SHP77 treated with DMSO at 0.1 percent for 48 hours (cell line): ENCODE measurements around the gene BABAM2.
"Not testable (repeated sequence)": the region's sequence is repeated elsewhere in the genome, so short reads cannot be mapped to it uniquely, and the experiment has no call there.

Experiments
- DNase-seq: peaks from one replicate; lab custom pipeline; 2025; lab: John Stamatoyannopoulos, UW

The BABAM2 gene

GRCh38 chr2:28250006-28250405 is 359.5 kb downstream of the BABAM2 start:
- DNase-seq, result no peak

DNA sequence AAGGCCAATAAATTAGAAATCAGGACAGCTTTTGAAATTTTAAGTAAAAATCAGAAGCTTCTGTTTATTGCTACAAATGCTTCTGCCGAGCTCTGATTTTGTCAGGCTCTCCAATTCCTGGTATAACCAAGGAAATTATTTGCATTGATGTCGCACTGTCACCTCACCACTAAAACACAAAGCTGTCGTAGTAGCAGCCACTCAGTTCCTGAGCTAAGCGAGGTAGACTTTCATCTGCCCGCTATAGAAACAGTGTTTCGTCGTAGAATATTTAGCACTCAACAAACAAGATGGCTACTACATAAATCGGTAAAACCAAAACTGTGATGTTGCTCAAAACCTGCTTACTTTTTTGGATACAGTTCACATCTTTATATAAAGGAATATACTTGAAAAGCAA is 360.8 kb downstream of the BABAM2 start:
- DNase-seq, result no peak

GRCh38 chr2:28252311-28252710 is 361.8 kb downstream of the BABAM2 start:
- DNase-seq, result no peak

DNA sequence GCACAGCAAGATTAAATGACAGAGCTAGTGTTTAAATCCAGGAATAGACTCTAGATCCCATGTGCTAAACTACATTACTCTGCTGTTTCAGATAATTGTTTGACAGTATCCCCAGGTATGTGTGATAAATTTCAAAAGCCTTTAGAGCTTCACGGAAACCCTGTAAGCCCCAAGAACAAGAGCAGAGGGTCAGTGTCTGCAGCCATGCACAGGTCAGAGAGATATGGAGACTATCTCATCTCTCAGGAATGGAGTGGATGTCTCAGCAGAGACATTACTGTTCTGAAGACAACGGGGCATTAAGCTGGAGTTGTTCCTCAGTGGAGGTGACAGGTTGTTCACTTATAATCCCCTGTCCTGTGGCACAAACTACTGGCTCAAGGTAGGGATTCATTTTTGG is 363.0 kb downstream of the BABAM2 start:
- no peak for DNase-seq

DNA sequence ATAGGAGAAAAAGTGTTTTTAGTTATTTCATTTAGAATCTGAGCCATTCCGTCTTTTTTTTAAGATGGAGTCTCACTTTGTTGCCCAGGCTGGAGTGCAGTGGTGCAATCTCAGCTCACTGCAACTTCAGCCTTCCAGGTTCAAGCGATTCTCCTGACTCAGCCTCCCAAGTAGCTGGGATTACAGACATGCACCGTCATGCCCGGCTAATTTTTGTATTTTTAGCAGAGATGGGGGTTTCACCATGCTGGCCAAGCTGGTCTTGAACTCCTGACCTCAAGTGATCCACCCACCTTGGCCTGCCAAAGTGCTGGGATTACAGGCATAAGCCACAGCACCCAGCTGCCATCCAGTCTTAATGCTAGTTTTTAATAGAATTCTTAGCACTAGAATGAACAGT is 364.7 kb downstream of the BABAM2 start:
- DNase-seq, result not testable (repeated sequence)

DNA sequence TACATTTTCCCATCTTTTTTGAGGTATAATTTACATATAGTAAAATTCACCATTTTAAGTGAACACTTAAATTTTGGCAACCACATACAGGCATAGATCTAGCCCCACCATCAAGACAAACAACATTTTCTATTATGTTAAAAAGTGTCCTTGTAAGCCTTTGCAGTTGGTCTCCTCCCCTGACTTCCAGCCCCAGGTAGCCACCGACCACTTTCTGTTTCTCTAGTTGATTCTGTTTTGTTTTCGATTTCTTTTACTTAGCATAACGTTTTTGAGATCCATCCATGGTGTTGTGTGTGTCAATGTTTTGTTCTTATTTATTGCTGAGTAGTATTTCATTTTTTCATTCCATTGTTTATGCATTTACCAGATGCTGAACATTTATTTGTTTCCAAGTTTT is 366.7 kb downstream of the BABAM2 start:
- DNase-seq, result no peak

DNA sequence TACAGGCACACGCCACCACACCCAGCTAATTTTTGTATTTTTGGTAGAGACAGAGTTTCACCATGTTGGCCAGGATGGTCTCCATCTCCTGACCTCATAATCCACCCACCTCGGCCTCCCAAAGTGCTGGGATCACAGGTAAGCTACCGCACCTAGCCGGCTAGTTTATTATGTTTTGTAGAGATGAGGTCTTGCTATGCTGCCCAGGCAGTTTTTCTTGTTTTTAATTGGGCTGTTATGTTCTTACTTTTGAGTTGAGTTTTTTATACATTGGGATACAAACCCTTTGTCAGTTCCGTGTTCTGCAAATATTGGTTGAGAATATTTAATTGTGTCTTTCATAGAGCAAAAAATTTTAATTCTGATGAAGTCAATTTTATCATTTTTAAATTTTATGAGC is 368.7 kb downstream of the BABAM2 start:
- DNase-seq, result not testable (repeated sequence)

- no peak for DNase-seq
These were observed 373.2 kb downstream of the BABAM2 start for GRCh38 chr2:28263690-28264089.

DNA sequence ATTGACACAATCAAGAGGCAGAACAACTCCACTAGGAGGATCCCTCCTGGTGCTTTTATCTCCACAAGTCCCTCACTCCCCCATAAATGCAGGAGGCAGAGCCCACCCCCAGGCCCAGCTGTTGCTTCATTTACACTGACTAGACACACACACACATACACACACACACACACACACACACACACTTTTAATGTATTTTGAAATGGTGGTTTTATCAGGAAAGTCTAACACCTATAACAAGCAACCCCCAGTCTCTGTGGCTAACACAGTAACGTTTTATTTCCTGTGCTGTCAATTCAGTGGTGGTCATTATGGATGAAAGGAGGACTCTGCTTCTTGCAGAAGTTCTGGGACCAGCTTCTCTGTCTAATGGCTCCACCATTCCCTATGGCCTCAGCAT is 376.8 kb downstream of the BABAM2 start:
- no peak for DNase-seq

DNA sequence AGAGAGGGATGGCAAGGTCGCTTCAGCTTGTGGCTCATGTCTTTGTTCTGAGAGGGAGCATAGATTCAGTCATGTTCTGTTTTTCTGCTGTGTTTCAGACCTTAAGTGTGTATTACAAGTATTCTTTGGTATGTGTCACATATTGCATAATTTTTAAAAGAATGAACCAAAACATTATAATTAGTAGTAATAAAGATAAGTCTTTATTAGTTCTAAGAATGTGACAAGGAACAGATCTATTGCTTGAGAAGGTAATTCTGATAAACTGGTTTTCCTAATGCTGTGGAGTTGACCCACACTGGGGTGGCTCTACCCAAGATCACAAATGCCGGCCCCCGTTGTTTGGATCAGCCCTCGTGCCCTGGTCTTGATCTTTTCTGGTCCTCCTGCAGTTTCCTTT is 377.9 kb downstream of the BABAM2 start:
- no peak for DNase-seq

- DNase-seq, result no peak
These were observed 378.7 kb downstream of the BABAM2 start for GRCh38 chr2:28269019-28269784.

DNA sequence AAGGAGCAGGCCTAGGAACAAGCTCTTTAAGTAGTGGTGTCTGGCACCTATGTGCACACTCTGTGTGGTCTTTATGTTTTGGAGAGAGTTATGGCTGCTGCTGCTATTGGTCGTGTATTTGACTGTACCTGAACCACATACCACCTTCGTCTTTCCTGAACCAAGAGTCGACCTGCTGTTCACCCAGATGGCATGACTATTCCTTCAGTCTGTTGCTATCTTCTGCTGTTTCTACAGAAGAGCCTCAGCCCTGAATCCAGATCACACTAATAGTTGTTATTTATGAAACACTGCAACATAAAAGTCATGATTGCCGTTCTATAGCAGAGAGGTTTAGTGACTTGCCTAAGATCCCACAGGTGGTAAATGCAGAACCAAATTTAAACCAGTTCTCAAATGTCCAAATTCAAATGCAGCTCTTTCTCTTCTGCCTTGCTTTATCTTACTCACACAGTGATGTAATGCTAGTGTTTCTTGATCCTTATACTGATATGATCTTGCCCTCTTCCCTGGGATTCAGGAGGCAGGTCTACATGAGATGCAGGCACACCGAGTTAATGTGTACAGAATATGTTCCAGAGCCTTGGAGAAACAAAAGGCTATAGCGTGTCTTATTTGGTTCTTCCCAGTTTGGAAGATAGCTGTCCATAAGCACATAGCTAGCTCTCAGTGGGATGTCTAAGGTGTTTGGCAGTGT is 380.1 kb downstream of the BABAM2 start:
- DNase-seq, result no peak

DNA sequence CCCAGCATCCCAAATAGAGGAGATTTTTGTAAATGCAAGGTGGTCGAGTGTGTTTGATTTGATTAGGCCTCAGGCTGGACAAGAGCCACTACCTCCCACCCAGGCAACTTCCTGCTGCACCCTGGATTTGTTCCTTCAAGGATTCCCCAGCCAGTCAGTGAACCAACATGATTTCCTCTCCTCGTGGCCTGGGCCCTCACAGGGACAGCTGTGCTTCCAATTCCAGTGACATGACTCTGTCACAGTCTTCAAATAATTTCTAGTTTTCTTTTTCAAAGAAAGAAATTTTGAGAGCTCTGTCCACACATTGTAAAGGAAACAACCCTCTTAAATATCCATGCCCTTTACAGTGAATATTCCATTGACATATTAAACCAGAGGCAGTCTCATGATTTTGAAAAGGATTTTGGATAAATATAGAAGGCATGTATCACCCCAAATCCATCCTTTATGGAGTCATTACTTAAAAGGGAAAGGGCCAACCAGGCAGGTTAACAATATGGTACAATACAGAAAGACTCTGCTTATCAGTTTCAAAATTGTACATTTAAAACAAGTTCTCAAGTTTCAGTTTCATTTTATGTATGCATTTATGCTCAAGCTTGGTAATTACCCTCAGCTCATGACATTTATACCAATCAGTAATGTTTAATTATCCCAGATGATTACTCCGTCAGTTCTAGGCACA is 380.8 kb downstream of the BABAM2 start:
- DNase-seq, result no peak

GRCh38 chr2:28271919-28272250 is 381.4 kb downstream of the BABAM2 start:
- no peak for DNase-seq

- no peak for DNase-seq
These were observed 383.2 kb downstream of the BABAM2 start for GRCh38 chr2:28273751-28274150.

GRCh38 chr2:28274911-28275685 is 384.6 kb downstream of the BABAM2 start:
- DNase-seq, result no peak

DNA sequence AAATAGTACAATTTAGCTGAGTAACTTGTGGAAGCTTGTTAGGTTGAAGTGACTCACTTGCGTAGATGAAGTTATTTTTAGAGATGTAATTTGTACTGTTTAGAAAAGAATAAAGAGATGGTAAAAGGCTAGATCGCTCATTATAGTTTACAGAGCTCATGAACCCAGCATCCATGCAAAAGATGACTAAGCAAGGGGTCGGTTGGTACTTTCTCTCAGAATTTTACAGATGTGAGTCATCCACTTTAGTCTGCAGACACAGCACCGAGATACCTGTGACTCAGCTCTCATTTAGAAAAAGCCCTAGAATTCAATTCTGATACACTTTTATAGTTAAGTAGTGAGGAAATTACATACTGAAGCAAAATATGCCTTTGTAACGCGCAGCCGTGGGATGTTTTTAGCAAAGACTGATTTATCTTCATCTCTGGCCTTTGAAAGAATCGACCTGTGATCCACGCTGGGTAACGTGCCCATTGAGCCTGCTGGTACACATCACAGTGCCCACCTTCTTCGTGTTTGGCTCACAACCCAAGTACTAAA is 385.6 kb downstream of the BABAM2 start:
- DNase-seq, result peak; percentile 21

DNA sequence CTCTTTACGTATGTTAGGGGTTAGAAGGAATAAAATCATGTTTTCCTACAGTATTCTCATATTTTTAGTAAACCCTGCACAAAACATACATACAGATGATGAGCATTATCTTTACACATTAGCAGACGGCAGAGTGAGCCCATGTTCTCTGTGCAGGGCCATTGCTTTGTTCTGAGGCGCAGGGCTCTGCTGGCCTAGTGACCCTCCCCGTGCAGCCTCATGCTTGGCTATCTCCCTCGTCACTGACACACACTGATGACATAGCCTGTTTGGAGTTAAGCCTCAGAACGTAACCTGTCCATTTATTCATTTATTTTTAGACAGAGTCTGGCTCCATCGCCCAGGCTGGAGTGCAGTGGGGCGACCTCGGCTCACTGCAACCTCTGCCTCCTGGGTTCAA is 386.3 kb downstream of the BABAM2 start:
- no peak for DNase-seq

DNA sequence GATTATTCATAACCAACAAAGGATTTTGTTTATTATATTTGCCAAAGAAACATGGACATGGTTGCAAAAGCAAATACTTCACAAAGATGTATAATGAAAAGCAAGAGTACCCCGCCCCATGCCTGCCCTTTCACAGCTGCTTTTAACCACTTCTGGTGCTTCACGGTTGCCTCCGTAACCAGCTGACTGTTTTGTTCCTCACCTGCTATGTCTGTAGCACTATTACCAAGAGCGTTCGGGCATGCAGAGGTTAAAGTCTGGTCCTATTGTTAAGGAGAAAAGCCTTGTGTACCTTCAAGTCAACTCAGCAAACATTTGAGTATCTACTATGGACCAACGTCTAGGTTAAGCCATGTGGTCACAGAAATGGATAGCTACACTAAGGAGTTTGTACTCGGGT is 386.9 kb downstream of the BABAM2 start:
- DNase-seq, result peak; percentile 83

DNA sequence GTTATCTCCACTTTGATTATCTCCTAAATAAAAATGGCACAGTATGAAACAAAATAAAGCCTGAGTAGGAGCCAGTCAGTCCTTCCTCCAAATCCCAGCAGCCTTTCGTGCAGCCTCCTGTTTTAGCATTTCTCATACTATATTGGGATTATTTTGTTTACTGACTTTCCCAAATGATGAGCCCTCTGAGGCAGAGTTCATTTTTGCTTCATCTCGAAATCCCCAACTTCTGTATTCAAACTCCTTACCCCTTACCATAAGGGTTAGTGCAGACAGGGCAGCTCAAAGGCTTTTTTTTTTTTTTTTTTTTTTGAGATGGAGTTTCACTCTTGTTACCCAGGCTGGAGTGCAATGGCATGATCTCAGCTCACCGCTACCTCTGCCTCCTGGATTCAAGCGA is 388.8 kb downstream of the BABAM2 start:
- no peak for DNase-seq

DNA sequence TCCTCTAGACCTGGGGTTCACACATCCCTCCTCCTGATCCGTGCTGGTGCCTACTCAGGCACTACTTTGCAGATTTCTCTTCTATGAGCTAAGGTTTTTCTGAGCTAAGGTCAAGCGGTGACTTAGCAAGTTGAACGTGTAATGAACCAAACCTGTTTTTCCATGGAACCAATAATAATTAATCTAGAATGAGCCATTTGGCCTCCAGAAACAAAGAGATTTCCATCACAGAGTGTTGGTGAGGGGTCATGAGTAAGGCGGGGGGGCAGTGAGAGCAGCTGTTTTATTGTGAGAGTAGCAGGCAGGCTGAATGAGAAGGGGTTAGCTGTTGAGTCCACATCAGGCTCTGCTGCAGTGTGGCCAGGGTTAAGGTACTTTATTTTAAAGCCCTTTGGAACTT is 390.1 kb downstream of the BABAM2 start:
- DNase-seq, result no peak

DNA sequence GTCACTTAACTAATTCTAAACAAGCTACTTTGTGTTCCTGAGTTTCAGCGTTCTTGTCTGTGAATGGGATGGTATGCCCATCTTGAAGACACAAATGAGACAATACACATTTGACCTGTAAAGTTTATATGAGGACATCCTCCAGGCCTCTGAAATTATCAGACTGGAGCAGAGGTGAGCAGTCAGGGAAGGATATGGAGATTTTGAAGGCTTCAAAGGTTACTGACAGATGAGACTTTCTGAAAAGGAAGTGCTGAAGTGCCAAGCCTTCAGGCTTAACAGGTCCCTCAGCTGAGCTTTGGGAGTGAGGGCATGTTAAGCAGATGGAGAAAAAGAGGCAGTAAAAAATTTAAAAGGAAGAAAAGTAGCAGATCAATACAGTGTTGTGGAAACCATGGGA is 391.2 kb downstream of the BABAM2 start:
- no peak for DNase-seq
